SU-DHL-6 (cell line): Measurements from ENCODE around the gene CDC20.

Experiments
- H2AFZ ChIP-seq: fragments of 200-600 bp; sonication (generic); 2 replicates; pipeline ENCODE4 v1.6.1; 2014; ENCODE audit warnings: low read depth, mild to moderate bottlenecking, moderate library complexity, mixed read lengths, antibody characterized with exemption, low read length; ENCODE audit not compliant: severe bottlenecking
- H3F3A ChIP-seq: fragments of 200-600 bp; shearing (Covaris generic); 2 replicates; pipeline ENCODE4 v1.6.0; 2016; ENCODE audit warnings: antibody characterized with exemption, mild to moderate bottlenecking; ENCODE audit not compliant: insufficient read depth
- H3K27ac ChIP-seq: fragments of 200-600 bp; sonication (generic); 2 replicates; pipeline ENCODE4 v1.5.1; 2016; ENCODE audit warnings: low read depth, mild to moderate bottlenecking, low read length, moderate library complexity, mixed read lengths
- H3K27me3 ChIP-seq: fragments of 200-600 bp; sonication (generic), shearing (Covaris generic); 2 replicates; pipeline ENCODE4 v1.6.0; 2014; ENCODE audit warnings: mild to moderate bottlenecking, low read length
- H3K36me3 ChIP-seq: fragments of 200-600 bp; sonication (generic); 2 replicates; pipeline ENCODE4 v1.6.1; 2014; ENCODE audit warnings: mild to moderate bottlenecking, low read length, mixed read lengths
- H3K4me2 ChIP-seq: fragments of 300-600, 200-600 bp; shearing (Covaris generic), sonication (generic); 2 replicates; pipeline ENCODE4 v1.6.0; 2014; ENCODE audit warnings: low read length, low read depth, mild to moderate bottlenecking; ENCODE audit not compliant: poor library complexity, severe bottlenecking
- H3K4me3 ChIP-seq: fragments of 200-600 bp; sonication (generic); 2 replicates; pipeline ENCODE4 v1.5.1; 2014; ENCODE audit warnings: antibody characterized with exemption, low read length, mild to moderate bottlenecking, mixed read lengths; ENCODE audit not compliant: insufficient read depth, poor library complexity, severe bottlenecking
- H3K79me2 ChIP-seq: fragments of 200-600 bp; sonication (generic); 2 replicates; pipeline ENCODE4 v1.6.1; 2014; ENCODE audit warnings: mild to moderate bottlenecking, low read length, moderate library complexity; ENCODE audit not compliant: insufficient read depth
- H3K9ac ChIP-seq: fragments of 200-600 bp; sonication (generic); 2 replicates; pipeline ENCODE4 v1.7.0; 2014; ENCODE audit warnings: mild to moderate bottlenecking, low read length
- H3K9me2 ChIP-seq: fragments of 200-600 bp; sonication (generic); replicated peaks from 2 replicates; pipeline ENCODE4 v1.6.1; 2014; ENCODE audit warnings: low read length; ENCODE audit not compliant: insufficient read depth
- H3K9me3 ChIP-seq: fragments of 200-600 bp; sonication (generic); 2 replicates; pipeline ENCODE4 v1.6.1; 2014; ENCODE audit warnings: low read length, mixed read lengths; ENCODE audit not compliant: insufficient read depth
- H4K20me1 ChIP-seq: fragments of 200-600 bp; sonication (generic); 2 replicates; pipeline ENCODE4 v1.6.1; 2014; ENCODE audit warnings: low read depth, mild to moderate bottlenecking, antibody characterized with exemption, low read length, moderate library complexity, mixed read lengths
- EZH2phosphoT487 ChIP-seq: fragments of 200-600 bp; sonication (generic), shearing (Covaris generic); conservative IDR thresholded peaks from 2 replicates; pipeline ENCODE4 v1.6.1; 2018; ENCODE audit warnings: mild to moderate bottlenecking, antibody characterized with exemption, low read length, moderate library complexity, mixed read lengths
- TF ChIP-seq, protein P1 (sequence below): fragments of 200-600 bp; sonication (generic); IDR thresholded peaks from one replicate; pipeline ENCODE4 v1.5.1; 2017; ENCODE audit warnings: antibody characterized with exemption, mild to moderate bottlenecking, low read length, moderate library complexity; ENCODE audit not compliant: insufficient read depth, poor library complexity, severe bottlenecking

The CDC20 gene

DNA sequence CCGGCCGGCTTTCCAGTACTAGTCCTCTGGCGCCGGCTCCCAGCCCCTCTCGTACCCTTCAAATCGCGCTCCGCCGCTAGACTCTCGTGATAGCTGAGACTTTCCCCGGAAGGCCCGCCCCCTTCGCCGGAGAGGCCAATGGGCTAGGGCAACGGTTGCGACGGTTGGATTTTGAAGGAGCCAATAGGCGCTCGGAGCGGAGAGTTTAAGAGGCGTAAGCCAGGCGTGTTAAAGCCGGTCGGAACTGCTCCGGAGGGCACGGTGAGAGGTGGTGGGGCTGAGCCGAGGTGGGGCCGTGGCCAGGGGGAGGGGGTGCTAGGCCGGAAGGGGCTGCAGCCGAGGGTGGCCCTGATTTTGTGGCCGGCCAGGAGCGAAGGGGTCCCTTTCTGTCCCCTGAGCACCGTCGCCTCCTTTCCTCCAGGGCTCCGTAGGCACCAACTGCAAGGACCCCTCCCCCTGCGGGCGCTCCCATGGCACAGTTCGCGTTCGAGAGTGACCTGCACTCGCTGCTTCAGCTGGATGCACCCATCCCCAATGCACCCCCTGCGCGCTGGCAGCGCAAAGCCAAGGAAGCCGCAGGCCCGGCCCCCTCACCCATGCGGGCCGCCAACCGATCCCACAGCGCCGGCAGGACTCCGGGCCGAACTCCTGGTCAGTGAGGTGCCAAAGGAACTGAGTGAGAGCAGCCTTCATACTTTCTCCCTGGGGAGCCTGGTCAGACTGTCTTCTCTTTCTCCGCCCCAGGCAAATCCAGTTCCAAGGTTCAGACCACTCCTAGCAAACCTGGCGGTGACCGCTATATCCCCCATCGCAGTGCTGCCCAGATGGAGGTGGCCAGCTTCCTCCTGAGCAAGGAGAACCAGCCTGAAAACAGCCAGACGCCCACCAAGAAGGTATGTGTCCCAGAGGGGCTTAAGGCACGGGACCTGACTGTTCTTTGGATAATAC lies at the start of gene CDC20:
Gene CDC20 (plus strand): TSS at position 236 of the 948 bp plus-strand sequence. CDS start 235 bp downstream, at position 471.
- Histone ChIP-seq H3K4me3 (peak within 1 kb of the TSS; percentile 95), H3K79me2 (peaks cover 19% of the 10 kb centered on the region), H2AFZ (peak within 1 kb of the TSS; percentile 92), H4K20me1 (no peaks in the 10 kb centered on the region), H3K27me3 (no peaks in the 10 kb centered on the region), H3K36me3 (peaks cover 8% of the 10 kb centered on the region; the same call in 1 of the 2 replicates), H3K27ac (peak within 1 kb of the TSS; percentile 68), H3K4me2 (peak within 1 kb of the TSS; percentile 95), H3K9me3 (no peaks in the 10 kb centered on the region), H3F3A (peaks cover 27% of the 10 kb centered on the region), H3K9ac (peak within 1 kb of the TSS; percentile 95), H3K9me2 (no peaks in the 10 kb centered on the region)
- TF ChIP-seq, protein P1, sequence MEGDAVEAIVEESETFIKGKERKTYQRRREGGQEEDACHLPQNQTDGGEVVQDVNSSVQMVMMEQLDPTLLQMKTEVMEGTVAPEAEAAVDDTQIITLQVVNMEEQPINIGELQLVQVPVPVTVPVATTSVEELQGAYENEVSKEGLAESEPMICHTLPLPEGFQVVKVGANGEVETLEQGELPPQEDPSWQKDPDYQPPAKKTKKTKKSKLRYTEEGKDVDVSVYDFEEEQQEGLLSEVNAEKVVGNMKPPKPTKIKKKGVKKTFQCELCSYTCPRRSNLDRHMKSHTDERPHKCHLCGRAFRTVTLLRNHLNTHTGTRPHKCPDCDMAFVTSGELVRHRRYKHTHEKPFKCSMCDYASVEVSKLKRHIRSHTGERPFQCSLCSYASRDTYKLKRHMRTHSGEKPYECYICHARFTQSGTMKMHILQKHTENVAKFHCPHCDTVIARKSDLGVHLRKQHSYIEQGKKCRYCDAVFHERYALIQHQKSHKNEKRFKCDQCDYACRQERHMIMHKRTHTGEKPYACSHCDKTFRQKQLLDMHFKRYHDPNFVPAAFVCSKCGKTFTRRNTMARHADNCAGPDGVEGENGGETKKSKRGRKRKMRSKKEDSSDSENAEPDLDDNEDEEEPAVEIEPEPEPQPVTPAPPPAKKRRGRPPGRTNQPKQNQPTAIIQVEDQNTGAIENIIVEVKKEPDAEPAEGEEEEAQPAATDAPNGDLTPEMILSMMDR, result no peak
- no peak for TF ChIP-seq EZH2phosphoT487

DNA sequence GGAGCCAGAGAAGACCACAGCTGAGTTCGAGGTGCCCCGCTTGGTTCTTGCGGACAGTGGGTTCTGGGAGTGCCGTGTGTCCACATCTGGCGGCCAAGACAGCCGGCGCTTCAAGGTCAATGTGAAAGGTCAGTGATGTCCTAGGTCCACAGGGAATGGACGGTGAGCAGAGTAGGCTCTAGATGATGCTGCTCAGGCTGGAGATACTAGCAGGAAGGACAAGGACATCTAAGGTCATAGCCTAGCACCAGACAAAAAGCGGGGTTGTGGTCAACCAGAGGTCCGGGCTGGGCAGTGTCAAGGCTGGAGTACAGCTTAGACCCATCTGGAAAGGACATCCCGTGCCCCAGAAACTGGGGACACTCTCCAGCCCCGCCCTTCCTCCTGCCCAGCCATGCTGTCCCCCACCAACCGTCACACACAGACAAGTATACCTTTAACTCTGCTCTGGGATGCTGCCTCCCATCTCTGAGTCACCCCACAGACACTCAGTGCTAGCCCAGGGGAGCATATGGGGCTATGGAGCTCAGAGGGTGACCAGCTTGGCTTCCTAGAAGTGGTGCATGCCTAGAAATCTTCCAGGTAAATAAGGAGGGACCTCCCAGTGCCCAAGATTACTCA lies 49.3 kb upstream of the CDC20 start:
- H3K27me3 ChIP-seq, result no peaks in the 10 kb centered on the region
- H3K79me2 ChIP-seq, result no peaks in the 10 kb centered on the region
- H3K27ac ChIP-seq, result no peak overlapping the region
- H2AFZ ChIP-seq, result no peak overlapping the region
- H3K4me2 ChIP-seq, result no peak overlapping the region
- no peaks in the 10 kb centered on the region for H3F3A ChIP-seq
- no peaks in the 10 kb centered on the region for H4K20me1 ChIP-seq
- TF ChIP-seq EZH2phosphoT487, result no peak
- TF ChIP-seq, protein P1, result no peak
- no peaks in the 10 kb centered on the region for H3K9me2 ChIP-seq
- H3K36me3 ChIP-seq, result no peaks in the 10 kb centered on the region
- H3K9me3 ChIP-seq, result no peaks in the 10 kb centered on the region
- no peak overlapping the region for H3K4me3 ChIP-seq
- no peak overlapping the region for H3K9ac ChIP-seq

DNA sequence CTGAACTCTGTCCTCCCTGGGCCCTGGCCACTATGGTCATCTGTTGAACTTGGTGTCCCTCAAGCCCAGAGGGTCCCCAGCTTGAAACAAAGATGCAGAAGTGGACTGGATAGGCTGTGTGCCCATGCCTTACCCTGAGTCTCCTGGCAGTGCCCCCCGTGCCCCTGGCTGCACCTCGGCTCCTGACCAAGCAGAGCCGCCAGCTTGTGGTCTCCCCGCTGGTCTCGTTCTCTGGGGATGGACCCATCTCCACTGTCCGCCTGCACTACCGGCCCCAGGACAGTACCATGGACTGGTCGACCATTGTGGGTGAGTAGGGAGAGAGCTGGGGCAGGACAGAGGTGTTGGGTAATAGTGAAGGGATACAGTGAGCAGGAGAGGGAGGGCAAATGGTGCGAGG lies 47.3 kb upstream of the CDC20 start:
- Histone ChIP-seq H3K9me3 (no peaks in the 10 kb centered on the region), H3K9me2 (no peaks in the 10 kb centered on the region), H3K27me3 (no peaks in the 10 kb centered on the region), H3K79me2 (no peaks in the 10 kb centered on the region), H4K20me1 (no peaks in the 10 kb centered on the region), H3F3A (no peaks in the 10 kb centered on the region), H3K27ac (no peak overlapping the region), H3K4me3 (no peak overlapping the region), H3K36me3 (no peaks in the 10 kb centered on the region), H2AFZ (no peak overlapping the region), H3K4me2 (no peak overlapping the region), H3K9ac (no peak overlapping the region)
- TF ChIP-seq, protein P1, result no peak
- no peak for TF ChIP-seq EZH2phosphoT487
